PC-9 (cell line): ENCODE data around the gene AFAP1L1.

Experiments used
- CTCF ChIP-seq: fragments of 200-600 bp; sonication (generic); conservative IDR thresholded peaks from 2 replicates; pipeline ENCODE4 v1.6.1; 2017; ENCODE audit warnings: mixed run types, antibody characterized with exemption, mild to moderate bottlenecking, moderate library complexity
- EZH2 ChIP-seq: fragments of 200-600 bp; sonication (generic); IDR thresholded peaks from 2 replicates; pipeline ENCODE4 v1.8.0; 2017; ENCODE audit warnings: antibody characterized with exemption, low read depth

GRCh38 chr5:149257131-149257530, 14.5 kb upstream of the AFAP1L1 start:
- TF ChIP-seq CTCF (no peak), EZH2 (no peak)
